ENCODE measurements around the gene STARD13. TPM values are rescaled to one million over a fixed set of nuclear protein-coding genes. Genes with fewer than 3 reads are reported as not detected.
A peak's percentile ranks its signal among the peaks of the same experiment; 100 is the strongest.

STARD13 gene
- polyA plus RNA-seq, 1 experiment, result 21.2 TPM

GRCh38 chr13:33313504-33313903, 27.9 kb upstream of the STARD13 start:
- ChIA-PET POLR2A (no interaction called here), CTCF (interaction anchor here (1.2 kb wide), 1 partner anchor 9 kb away, joined by 3 read pairs; no protein-coding TSS in a partner anchor)
- Histone ChIP-seq H3K36me3 (ENCODE audit: control insufficient read depth, insufficient read depth, low read length) (no peaks in the 10 kb centered on the region), H3K4me3 (ENCODE audit: low read depth, low read length) (no peak overlapping the region), H3K27me3 (ENCODE audit: control insufficient read depth, insufficient read depth, low read length) (no peaks in the 10 kb centered on the region)
- DNase-seq (ENCODE audit: low read depth), result no peak
- TF ChIP-seq, protein P1, sequence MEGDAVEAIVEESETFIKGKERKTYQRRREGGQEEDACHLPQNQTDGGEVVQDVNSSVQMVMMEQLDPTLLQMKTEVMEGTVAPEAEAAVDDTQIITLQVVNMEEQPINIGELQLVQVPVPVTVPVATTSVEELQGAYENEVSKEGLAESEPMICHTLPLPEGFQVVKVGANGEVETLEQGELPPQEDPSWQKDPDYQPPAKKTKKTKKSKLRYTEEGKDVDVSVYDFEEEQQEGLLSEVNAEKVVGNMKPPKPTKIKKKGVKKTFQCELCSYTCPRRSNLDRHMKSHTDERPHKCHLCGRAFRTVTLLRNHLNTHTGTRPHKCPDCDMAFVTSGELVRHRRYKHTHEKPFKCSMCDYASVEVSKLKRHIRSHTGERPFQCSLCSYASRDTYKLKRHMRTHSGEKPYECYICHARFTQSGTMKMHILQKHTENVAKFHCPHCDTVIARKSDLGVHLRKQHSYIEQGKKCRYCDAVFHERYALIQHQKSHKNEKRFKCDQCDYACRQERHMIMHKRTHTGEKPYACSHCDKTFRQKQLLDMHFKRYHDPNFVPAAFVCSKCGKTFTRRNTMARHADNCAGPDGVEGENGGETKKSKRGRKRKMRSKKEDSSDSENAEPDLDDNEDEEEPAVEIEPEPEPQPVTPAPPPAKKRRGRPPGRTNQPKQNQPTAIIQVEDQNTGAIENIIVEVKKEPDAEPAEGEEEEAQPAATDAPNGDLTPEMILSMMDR (IDR thresholded peaks at IDR 0.05; ENCODE audit: insufficient read depth, low read depth, low read length), result no peak

DNA sequence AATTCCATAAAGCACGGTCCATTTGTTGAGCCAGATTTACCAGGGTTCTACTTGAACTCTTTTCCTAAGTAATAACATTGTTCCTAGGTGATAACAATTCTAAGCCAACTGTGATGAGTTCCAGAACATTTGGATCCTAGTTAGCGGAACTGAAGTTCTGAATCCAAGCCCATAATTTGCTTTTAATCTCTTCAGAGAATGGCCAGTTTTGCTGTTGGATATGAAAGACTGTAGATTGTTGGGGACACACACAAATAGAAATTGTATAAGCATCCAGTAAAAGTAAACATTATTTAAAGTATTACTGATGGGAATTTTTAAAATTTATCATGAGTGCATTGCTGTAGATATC, 27.3 kb upstream of the STARD13 start:
- H3K4me3 ChIP-seq (ENCODE audit: low read depth, low read length), result no peak overlapping the region
- CTCF ChIA-PET, result interaction anchor here (1.2 kb wide), 1 partner anchor 9 kb away, joined by 3 read pairs; no protein-coding TSS in a partner anchor
- POLR2A ChIA-PET, result no interaction called here
- H3K27me3 ChIP-seq (ENCODE audit: control insufficient read depth, insufficient read depth, low read length), result no peaks in the 10 kb centered on the region
- TF ChIP-seq, protein P1 (IDR thresholded peaks at IDR 0.05; ENCODE audit: insufficient read depth, low read depth, low read length), result no peak
- no peak for DNase-seq (ENCODE audit: low read depth)
- no peaks in the 10 kb centered on the region for H3K36me3 ChIP-seq (ENCODE audit: control insufficient read depth, insufficient read depth, low read length)

DNA sequence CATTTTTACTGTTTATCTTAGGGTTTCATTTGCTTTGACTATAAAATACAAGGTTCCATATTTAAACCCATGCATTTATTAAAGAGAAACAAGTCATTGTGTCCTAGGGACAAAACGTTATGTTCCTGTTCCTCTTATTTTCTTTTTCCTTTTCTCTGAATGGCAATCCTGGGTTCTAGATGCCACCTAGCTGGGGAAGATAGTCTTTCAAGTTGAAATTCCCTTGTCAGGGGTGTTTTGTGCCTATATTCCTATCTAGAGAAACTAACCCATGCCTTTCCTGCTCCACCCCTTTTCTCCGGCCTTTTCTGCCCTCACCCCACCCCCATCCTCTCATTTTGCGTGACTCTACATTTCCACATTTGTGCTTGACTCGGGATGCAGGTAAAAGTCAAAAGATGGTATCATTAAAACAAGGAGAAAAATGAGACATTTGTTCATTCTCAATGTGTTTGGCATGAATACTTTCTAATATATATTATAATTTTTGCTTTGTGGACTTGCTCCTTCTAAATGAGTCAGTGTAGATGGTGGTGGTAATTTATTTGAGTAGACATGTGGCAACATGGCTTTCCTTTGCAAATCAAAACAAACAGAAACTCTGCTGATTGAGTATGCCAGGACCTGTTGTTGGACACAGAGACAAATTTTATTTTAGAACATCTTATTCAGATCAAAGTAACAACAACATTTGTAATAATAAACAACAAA, 26.8 kb upstream of the STARD13 start:
- POLR2A ChIA-PET, result no interaction called here
- Histone ChIP-seq H3K27me3 (ENCODE audit: control insufficient read depth, insufficient read depth, low read length) (no peaks in the 10 kb centered on the region), H3K36me3 (ENCODE audit: control insufficient read depth, insufficient read depth, low read length) (no peaks in the 10 kb centered on the region), H3K4me3 (ENCODE audit: low read depth, low read length) (no peak overlapping the region)
- no peak for DNase-seq (ENCODE audit: low read depth)
- CTCF ChIA-PET, result interaction anchor here (0.6 to 1.5 kb wide), 2 partner anchors 10 to 655 kb away, joined by 3 to 4 read pairs; no protein-coding TSS in a partner anchor
- TF ChIP-seq, protein P1 (IDR thresholded peaks at IDR 0.05; ENCODE audit: insufficient read depth, low read depth, low read length), result peak; percentile 22; the same call in 1 of the 2 replicates

GRCh38 chr13:33311040-33311439, 25.5 kb upstream of the STARD13 start:
- TF ChIP-seq, protein P1 (IDR thresholded peaks at IDR 0.05; ENCODE audit: insufficient read depth, low read depth, low read length), result no peak
- no peaks in the 10 kb centered on the region for H3K36me3 ChIP-seq (ENCODE audit: control insufficient read depth, insufficient read depth, low read length)
- CTCF ChIA-PET, result interaction anchor here (0.6 to 1.5 kb wide), 2 partner anchors 9 to 205 kb away, joined by 3 to 4 read pairs; no protein-coding TSS in a partner anchor
- H3K27me3 ChIP-seq (ENCODE audit: control insufficient read depth, insufficient read depth, low read length), result no peaks in the 10 kb centered on the region
- H3K4me3 ChIP-seq (ENCODE audit: low read depth, low read length), result no peak overlapping the region
- POLR2A ChIA-PET, result no interaction called here
- no peak for DNase-seq (ENCODE audit: low read depth)

DNA sequence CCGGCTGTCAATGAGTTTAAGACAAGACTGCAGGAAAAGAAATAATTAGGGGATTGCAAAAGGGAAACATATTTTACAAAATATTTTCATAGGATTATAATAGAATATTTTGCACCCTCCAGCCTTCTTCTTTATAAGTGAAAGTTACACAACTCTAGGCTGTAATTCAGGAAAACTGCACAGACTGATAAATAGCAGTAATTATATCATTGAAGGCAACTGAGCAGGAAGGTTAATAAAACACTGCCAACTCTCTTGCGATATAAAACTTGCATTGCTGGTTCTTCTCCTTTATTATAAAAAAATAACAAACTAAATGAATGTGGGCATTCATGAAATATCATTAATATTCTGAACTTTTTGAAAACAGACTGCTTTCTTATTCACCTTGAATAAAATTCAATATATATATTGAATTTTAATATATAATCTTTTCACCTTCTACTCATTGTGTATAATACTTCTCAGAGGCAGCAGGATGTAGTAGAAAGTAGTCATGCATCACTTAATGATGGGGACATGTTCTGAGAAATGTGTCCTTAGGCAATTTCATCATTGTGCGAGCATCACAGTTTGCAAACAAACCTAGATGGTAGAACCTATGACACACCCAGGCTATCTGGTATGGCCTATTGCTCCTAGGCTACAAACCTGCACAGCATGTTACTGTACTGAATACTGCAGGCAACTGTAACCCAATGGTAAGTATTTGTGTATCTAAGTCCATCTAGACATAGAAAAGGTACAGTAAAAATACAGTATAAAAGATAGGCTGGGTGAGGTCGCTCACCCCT, 24.9 kb upstream of the STARD13 start:
- H3K27me3 ChIP-seq (ENCODE audit: control insufficient read depth, insufficient read depth, low read length), result no peaks in the 10 kb centered on the region
- H3K36me3 ChIP-seq (ENCODE audit: control insufficient read depth, insufficient read depth, low read length), result no peaks in the 10 kb centered on the region
- POLR2A ChIA-PET, result no interaction called here
- no peak for DNase-seq (ENCODE audit: low read depth)
- TF ChIP-seq, protein P1 (IDR thresholded peaks at IDR 0.05; ENCODE audit: insufficient read depth, low read depth, low read length), result no peak
- CTCF ChIA-PET, result interaction anchor here (0.6 kb wide), 1 partner anchor 204 kb away, joined by 3 read pairs; no protein-coding TSS in a partner anchor
- H3K4me3 ChIP-seq (ENCODE audit: low read depth, low read length), result no peak overlapping the region

Data from BJ (cell line).